HepG2 (cell line): ENCODE data around the gene TIAM2. TPM values are rescaled to one million over a fixed set of nuclear protein-coding genes. Genes with fewer than 3 reads are reported as not detected.

Experiments
- ATAC-seq: fragments of 200-7000 bp; cut with Tn5 transposase; 3 replicates; pipeline ENCODE4 v1.9.1; 2020; ENCODE audit warnings: mild to moderate bottlenecking, moderate library complexity
- BruUV-seq: library from RNA; stranded (reverse); fragments of 400-500 nt; replicated peaks from 2 replicates; lab custom pipeline; 2021; lab: Mats Ljungman, UMichigan
- CTCF ChIA-PET: fragments of 300-600 bp; formaldehyde crosslinking; extraction: SDS; loops from one replicate; lab custom pipeline; 2021; ENCODE audit warnings: low total read pairs, inconsistent platforms, low intra/inter-chr PET ratio; lab: Yijun Ruan, JAX
- POLR2A ChIA-PET: fragments of 350-600 bp; sonication (Branson Sonifier 250); formaldehyde crosslinking; loops from one replicate; lab custom pipeline; 2020; ENCODE audit warnings: antibody characterized with exemption, inconsistent platforms; lab: Yijun Ruan, JAX
- DNase-seq: peaks from one replicate; pipeline ENCODE4 v3.0.0-alpha.2; 2015; ENCODE audit warnings: low spot score
- FAIRE-seq: peaks from 3 replicates; lab custom pipeline; 2011; peaks lifted over from hg19 to GRCh38; lab: Jason Lieb, UNC
- H2AFZ ChIP-seq: one replicate; pipeline ENCODE4 v1.6.1; 2011; ENCODE audit warnings: low read length, inconsistent platforms
- H3K27ac ChIP-seq: fragments of 300-600 bp; 3 replicates; pipeline ENCODE4 v1.8.0; 2011; ENCODE audit warnings: mixed run types, mild to moderate bottlenecking, mixed read lengths, low read length, inconsistent platforms; ENCODE audit not compliant: insufficient read depth; ENCODE audit errors: extremely low read length
- H3K27me3 ChIP-seq, 2 experiments: fragments of 200-600 bp in 1 of 2; 2 replicates in 1 of 2; 3 replicates in 1 of 2; pipeline versions ENCODE4 v1.6.0 to v1.8.0; 2011; ENCODE audit warnings: low read length in 2 of 2, mild to moderate bottlenecking in 2 of 2, moderate library complexity in 2 of 2, inconsistent platforms in 1 of 2; ENCODE audit not compliant: insufficient read depth in 2 of 2, control insufficient read depth in 1 of 2
- H3K36me3 ChIP-seq, 2 experiments: fragments of 200-600 bp in 1 of 2; replicated peaks in 1 of 2; 2 replicates in 1 of 2; 3 replicates in 1 of 2; pipeline versions ENCODE4 v1.5.1 to v1.8.0; 2011; ENCODE audit warnings: low read length in 2 of 2, inconsistent platforms in 1 of 2; ENCODE audit not compliant: insufficient read depth in 2 of 2, control insufficient read depth in 1 of 2
- H3K4me1 ChIP-seq: 2 replicates; pipeline ENCODE4 v1.5.1; 2012; ENCODE audit warnings: low read length, inconsistent platforms; ENCODE audit not compliant: insufficient read depth
- H3K4me2 ChIP-seq: 2 replicates; pipeline ENCODE4 v1.6.0; 2011; ENCODE audit warnings: low read depth, low read length, inconsistent platforms
- H3K4me3 ChIP-seq, 3 experiments: fragments of 200-600 bp in 1 of 3; sonication (generic), shearing (Covaris generic) in 1 of 3; replicated peaks in 1 of 3; 2 replicates each; pipeline ENCODE4 v1.5.1; 2011 to 2016; ENCODE audit warnings: low read length in 3 of 3, inconsistent platforms in 2 of 3, low read depth in 2 of 3, mild to moderate bottlenecking in 2 of 3, control low read depth in 1 of 3, mixed read lengths in 1 of 3; ENCODE audit not compliant: insufficient read depth in 1 of 3
- H3K79me2 ChIP-seq: one replicate; pipeline ENCODE4 v1.6.1; 2011; ENCODE audit warnings: low read length, inconsistent platforms; ENCODE audit not compliant: insufficient read depth
- H3K9ac ChIP-seq: 2 replicates; pipeline ENCODE4 v1.6.0; 2011; ENCODE audit warnings: mild to moderate bottlenecking, low read depth, low read length, inconsistent platforms; ENCODE audit not compliant: insufficient read depth
- H3K9me3 ChIP-seq: 2 replicates; pipeline ENCODE4 v1.5.1; 2012; ENCODE audit warnings: mild to moderate bottlenecking, low read length
- H4K20me1 ChIP-seq: 2 replicates; pipeline ENCODE4 v1.6.0; 2011; ENCODE audit warnings: inconsistent platforms, mild to moderate bottlenecking, low read length, moderate library complexity; ENCODE audit not compliant: insufficient read depth
- AHR ChIP-seq: IDR thresholded peaks from 2 replicates; pipeline ENCODE4 v1.6.1; 2018; ENCODE audit warnings: missing genetic modification reagents, missing compliant biosample characterization
- CC2D1A ChIP-seq: sonication (generic); formaldehyde crosslinking; IDR thresholded peaks from 2 replicates; pipeline ENCODE4 v1.8.1; 2023; ENCODE audit warnings: mild to moderate bottlenecking, missing genetic modification reagents
- EED ChIP-seq: sonication (generic); formaldehyde crosslinking; IDR thresholded peaks from 2 replicates; pipeline ENCODE4 v1.5.0; 2020; ENCODE audit warnings: mild to moderate bottlenecking, missing genetic modification reagents
- FOSL2 ChIP-seq: sonication (generic); formaldehyde crosslinking; IDR thresholded peaks from 2 replicates; pipeline ENCODE4 v1.4.0; 2020; ENCODE audit warnings: missing genetic modification reagents
- GZF1 ChIP-seq: sonication (generic); formaldehyde crosslinking; IDR thresholded peaks from 2 replicates; pipeline ENCODE4 v1.5.1; 2020; ENCODE audit warnings: mild to moderate bottlenecking, missing genetic modification reagents
- IKZF4 ChIP-seq: sonication (generic); formaldehyde crosslinking; IDR thresholded peaks from 2 replicates; pipeline ENCODE4 v1.5.1; 2020; ENCODE audit warnings: borderline replicate concordance, mild to moderate bottlenecking, low read depth, missing genetic modification reagents; ENCODE audit errors: not compliant biosample characterization
- PREB ChIP-seq: sonication (generic); formaldehyde crosslinking; IDR thresholded peaks from 2 replicates; pipeline ENCODE4 v1.4.0; 2020; ENCODE audit warnings: missing genetic modification reagents
- SOX6 ChIP-seq, 2 experiments: fragments of 450-650 bp in 1 of 2; sonication (generic) in 1 of 2; formaldehyde crosslinking in 1 of 2; IDR thresholded peaks; 2 replicates each; pipeline versions ENCODE4 v1.4.0 to v1.6.1; 2017 to 2020; ENCODE audit warnings: antibody characterized with exemption in 1 of 2, mild to moderate bottlenecking in 1 of 2, missing genetic modification reagents in 1 of 2
- THAP11 ChIP-seq: IDR thresholded peaks from 2 replicates; pipeline ENCODE4 v1.6.1; 2016; ENCODE audit warnings: missing biosample characterization, missing genetic modification reagents
- YY1 ChIP-seq: IDR thresholded peaks from 2 replicates; pipeline ENCODE4 v1.6.1; 2011; ENCODE audit warnings: low read length, low read depth, moderate library complexity, mild to moderate bottlenecking; ENCODE audit not compliant: insufficient read depth, insufficient replicate concordance
- ZBTB42 ChIP-seq: sonication (generic); formaldehyde crosslinking; IDR thresholded peaks from 2 replicates; pipeline ENCODE4 v1.5.0; 2020; ENCODE audit warnings: mild to moderate bottlenecking, missing genetic modification reagents
- ZBTB8A ChIP-seq: sonication (generic); formaldehyde crosslinking; IDR thresholded peaks from 2 replicates; pipeline ENCODE4 v1.4.0; 2020; ENCODE audit warnings: mild to moderate bottlenecking, low read depth, missing genetic modification reagents, borderline replicate concordance
- ZNF205 ChIP-seq: IDR thresholded peaks from 2 replicates; pipeline ENCODE4 v1.6.1; 2018; ENCODE audit warnings: missing biosample characterization, missing genetic modification reagents
- ZNF230 ChIP-seq: sonication (generic); formaldehyde crosslinking; IDR thresholded peaks from 2 replicates; pipeline ENCODE4 v1.4.0; 2020; ENCODE audit warnings: mild to moderate bottlenecking, missing genetic modification reagents
- ZNF235 ChIP-seq: sonication (generic); formaldehyde crosslinking; IDR thresholded peaks from 2 replicates; pipeline ENCODE4 v1.8.1; 2023; ENCODE audit warnings: mild to moderate bottlenecking, missing genetic modification reagents, borderline replicate concordance
- ZNF331 ChIP-seq: sonication (generic); formaldehyde crosslinking; IDR thresholded peaks from 2 replicates; pipeline ENCODE4 v1.4.0; 2020; ENCODE audit warnings: missing genetic modification reagents
- WGBS: methylation state at CpG from one replicate; pipeline ENCODE4 v1.1.6; 2017; ENCODE audit warnings: low lambda C conversion rate; 5-methylcytosine and 5-hydroxymethylcytosine counted together
- in situ Hi-C: cut with HindIII; loops from 2 replicates; pipeline ENCODE4 v1.10.0; 2017; ENCODE audit warnings: low pct_unique_long_range_greater_than_20kb; ENCODE audit not compliant: extremely low pct_ligation_motif_present
- intact Hi-C: fragments of 100-400 bp; cut with micrococcal nuclease; formaldehyde crosslinking; loops from one replicate; pipeline ENCODE4 v1.10.0; 2022; ENCODE audit not compliant: unreplicated experiment
- polyA plus RNA-seq, 8 experiments: library from polyadenylated mRNA; depleted of rRNA in 3 of 8; stranded (reverse) in 7 of 8; unstranded in 1 of 8; fragments of >200 nt; fragmentation: Illumina TruSeq in 4 of 8; extraction: Trizol in 4 of 8; gene quantifications; 2 replicates each; pipeline versions ENCODE4 v1.2.1 to v1.2.3, GENCODE V29; 2011 to 2016; ENCODE audit warnings: low read depth in 4 of 8, missing spikeins in 1 of 8, mixed read lengths in 1 of 8; ENCODE audit not compliant: insufficient read depth in 1 of 8
- total RNA-seq, 5 experiments: library from RNA; depleted of rRNA; stranded (reverse); fragments of >200 nt; fragmentation: Illumina TruSeq; extraction: Trizol; gene quantifications; 2 replicates each; pipeline ENCODE4 v1.2.3, GENCODE V29; 2016; ENCODE audit warnings: low read depth in 1 of 5
- TF ChIP-seq, protein P1 (sequence below): sonication (generic); formaldehyde crosslinking; IDR thresholded peaks from 2 replicates; pipeline ENCODE4 v1.4.0; 2020; ENCODE audit warnings: missing genetic modification reagents, mild to moderate bottlenecking, borderline replicate concordance

Gene TIAM2
- total and polyA plus RNA-seq, 2 of the 13 experiments (the other 11 are each of a cell fraction or from before 2014, with no cell fraction given): 4.1 to 4.5 TPM

DNA sequence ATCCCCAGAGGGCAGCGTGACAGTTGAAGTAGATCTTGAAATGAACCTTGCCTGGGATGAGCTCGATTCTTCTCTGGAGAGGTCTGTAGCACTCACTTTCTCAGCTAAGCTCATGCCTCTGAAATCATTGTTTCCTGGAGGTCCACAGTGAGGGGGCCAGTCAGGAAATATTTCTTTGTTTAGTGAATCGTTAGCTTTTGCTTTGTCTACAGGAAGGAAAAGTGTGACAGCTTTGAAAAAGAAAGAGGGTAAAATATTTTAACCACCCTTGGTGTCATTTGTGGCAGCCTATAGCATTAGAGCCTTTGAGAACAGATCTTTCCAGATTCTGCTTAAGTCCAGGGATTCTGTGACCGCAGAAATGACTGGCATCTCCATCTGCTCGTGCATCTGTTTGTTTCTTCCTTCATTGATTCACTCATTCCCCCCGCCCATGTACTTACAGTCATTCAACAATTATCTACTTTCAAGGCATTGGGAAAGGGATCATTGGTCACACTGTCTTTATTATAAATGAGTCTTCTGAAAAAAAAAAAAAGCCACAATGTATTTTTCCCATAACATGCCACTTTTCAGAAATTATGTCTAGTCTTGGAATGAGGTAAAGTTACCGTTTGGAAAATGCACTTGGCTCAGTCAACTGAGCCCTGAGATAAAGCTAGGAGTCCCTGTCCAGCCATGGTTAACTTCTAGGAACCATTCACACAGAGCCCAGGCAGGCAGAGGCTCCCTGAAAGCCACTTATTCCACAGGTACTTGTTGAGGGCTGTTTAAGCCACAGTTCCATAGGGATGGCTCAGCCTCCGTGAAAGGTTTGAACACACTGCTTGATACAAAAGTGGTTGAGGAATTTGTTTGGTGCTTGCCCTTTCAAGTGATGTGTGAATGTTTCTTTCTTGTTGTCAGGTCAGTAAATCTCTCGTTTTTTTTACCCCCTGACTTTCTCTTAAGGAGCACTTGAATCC, 86.0 kb downstream of the TIAM2 start:
- no peak overlapping the region for H3K4me2 ChIP-seq
- ATAC-seq: no peak
- TF ChIP-seq AHR: no peak
- no peak for TF ChIP-seq ZNF235 (CRISPR knock-in tag)
- TF ChIP-seq FOSL2 (CRISPR knock-in tag): no peak
- no peak for TF ChIP-seq THAP11 (CRISPR knock-in tag)
- no peak for TF ChIP-seq GZF1 (CRISPR knock-in tag)
- TF ChIP-seq ZBTB8A (CRISPR knock-in tag): no peak
- TF ChIP-seq ZNF230 (CRISPR knock-in tag): no peak
- no peak for TF ChIP-seq SOX6 (IDR thresholded peaks at IDR 0.05)
- no peak for TF ChIP-seq SOX6 (CRISPR knock-in tag; IDR thresholded peaks at IDR 0.05)
- TF ChIP-seq EED (CRISPR knock-in tag): no peak
- TF ChIP-seq CC2D1A (CRISPR knock-in tag): no peak
- TF ChIP-seq IKZF4 (CRISPR knock-in tag): no peak
- TF ChIP-seq PREB: no peak
- TF ChIP-seq ZNF205 (CRISPR knock-in tag): no peak
- TF ChIP-seq YY1: no peak
- TF ChIP-seq, protein P1, sequence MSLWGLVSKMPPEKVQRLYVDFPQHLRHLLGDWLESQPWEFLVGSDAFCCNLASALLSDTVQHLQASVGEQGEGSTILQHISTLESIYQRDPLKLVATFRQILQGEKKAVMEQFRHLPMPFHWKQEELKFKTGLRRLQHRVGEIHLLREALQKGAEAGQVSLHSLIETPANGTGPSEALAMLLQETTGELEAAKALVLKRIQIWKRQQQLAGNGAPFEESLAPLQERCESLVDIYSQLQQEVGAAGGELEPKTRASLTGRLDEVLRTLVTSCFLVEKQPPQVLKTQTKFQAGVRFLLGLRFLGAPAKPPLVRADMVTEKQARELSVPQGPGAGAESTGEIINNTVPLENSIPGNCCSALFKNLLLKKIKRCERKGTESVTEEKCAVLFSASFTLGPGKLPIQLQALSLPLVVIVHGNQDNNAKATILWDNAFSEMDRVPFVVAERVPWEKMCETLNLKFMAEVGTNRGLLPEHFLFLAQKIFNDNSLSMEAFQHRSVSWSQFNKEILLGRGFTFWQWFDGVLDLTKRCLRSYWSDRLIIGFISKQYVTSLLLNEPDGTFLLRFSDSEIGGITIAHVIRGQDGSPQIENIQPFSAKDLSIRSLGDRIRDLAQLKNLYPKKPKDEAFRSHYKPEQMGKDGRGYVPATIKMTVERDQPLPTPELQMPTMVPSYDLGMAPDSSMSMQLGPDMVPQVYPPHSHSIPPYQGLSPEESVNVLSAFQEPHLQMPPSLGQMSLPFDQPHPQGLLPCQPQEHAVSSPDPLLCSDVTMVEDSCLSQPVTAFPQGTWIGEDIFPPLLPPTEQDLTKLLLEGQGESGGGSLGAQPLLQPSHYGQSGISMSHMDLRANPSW (CRISPR knock-in tag): no peak
- no peak for TF ChIP-seq ZBTB42 (CRISPR knock-in tag)
- TF ChIP-seq ZNF331 (CRISPR knock-in tag): no peak
- TF ChIP-seq, all 625 proteins: peak for 0
- intact Hi-C loops (no loop called here), in situ Hi-C loops (no loop called here)
- Histone ChIP-seq H3K9ac (no peak overlapping the region), H3K27ac (no peak overlapping the region), H2AFZ (no peak overlapping the region), H3K4me1 (peaks cover 26% of the 10 kb centered on the region), H3K4me3 (no peak overlapping the region), H3K27me3 (no peaks in the 10 kb centered on the region; a peak in 1 of 5 replicates), H3K9me3 (no peaks in the 10 kb centered on the region), H3K79me2 (no peaks in the 10 kb centered on the region), H4K20me1 (no peaks in the 10 kb centered on the region), H3K36me3 (no peaks in the 10 kb centered on the region)
- DNase-seq (no peak), FAIRE-seq (peak; percentile 23)
- BruUV-seq: no TSS peak
- ChIA-PET POLR2A (no interaction called here), CTCF (no interaction called here)
- 34% methylated on average over 9 of the region's 9 CpGs for WGBS
